ENCODE measurements around the gene ZNF532.

DNA sequence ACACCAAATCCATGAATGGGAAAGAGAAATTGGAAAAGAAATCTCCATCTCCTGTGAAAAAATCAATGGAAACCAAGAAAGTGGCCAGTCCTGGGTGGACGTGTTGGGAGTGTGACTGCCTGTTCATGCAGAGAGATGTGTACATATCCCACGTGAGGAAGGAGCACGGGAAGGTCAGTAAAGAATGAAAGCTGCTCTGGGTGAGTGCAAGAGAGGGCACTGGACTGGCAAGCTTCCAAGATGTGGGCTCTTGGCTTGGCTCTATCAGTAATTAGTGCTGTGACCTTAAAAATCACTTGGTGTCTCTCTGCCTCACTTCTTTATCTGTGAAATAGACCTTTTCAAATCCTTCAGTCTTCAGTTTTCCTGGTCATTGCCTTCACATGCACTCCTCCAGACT is 89.0 kb downstream of the ZNF532 start:
- TF ChIP-seq CTCF (IDR thresholded peaks at IDR 0.05; ENCODE audit: insufficient read depth, low read length) = no peak
- no peak for TF ChIP-seq GABPA (IDR thresholded peaks at IDR 0.05; ENCODE audit: low read depth)
- TF ChIP-seq REST (IDR thresholded peaks at IDR 0.05; ENCODE audit: insufficient replicate concordance, low read depth) = no peak
- TF ChIP-seq POLR2AphosphoS5 (IDR thresholded peaks at IDR 0.05; ENCODE audit: low read depth) = no peak

Data from HL-60 (cell line).